Thoracic aorta (tissue), 2 donors: Measurements from ENCODE around the gene FAM184A. TPM values are rescaled to one million over a fixed set of nuclear protein-coding genes. Genes with fewer than 3 reads are reported as not detected.

Experiments
- ATAC-seq: fragments of 150-250 bp; one replicate; pipeline ENCODE4 v1.8.0; 2017; ENCODE audit warnings: low read depth; ENCODE audit not compliant: insufficient number of reproducible peaks, low FRiP score
- DNase-seq: peaks from one replicate; pipeline ENCODE4 v3.0.0-alpha.2; 2020; ENCODE audit warnings: low spot score
- H3K27ac ChIP-seq, 2 donors: fragments of 200-600 bp; sonication (generic); 1 replicate in 1 of 2; 2 replicates in 1 of 2; pipeline ENCODE4 v1.5.1; 2016; ENCODE audit warnings: mild to moderate bottlenecking in 2 of 2, moderate library complexity in 2 of 2
- H3K27me3 ChIP-seq: fragments of 200-600 bp; sonication (generic); replicated peaks from 2 replicates; pipeline ENCODE4 v1.6.0; 2016; ENCODE audit warnings: mild to moderate bottlenecking; ENCODE audit not compliant: insufficient read depth
- H3K36me3 ChIP-seq: fragments of 200-600 bp; sonication (generic); one replicate; pipeline ENCODE4 v1.5.1; 2016
- H3K4me1 ChIP-seq, 2 donors: fragments of 200-600 bp; sonication (generic); 1 replicate in 1 of 2; 2 replicates in 1 of 2; pipeline versions ENCODE4 v1.5.1 to v1.6.0; 2016; ENCODE audit warnings: low read depth in 2 of 2, mild to moderate bottlenecking in 1 of 2; ENCODE audit not compliant: control insufficient read depth in 1 of 2
- H3K4me3 ChIP-seq: fragments of 200-600 bp; sonication (generic); 2 replicates; pipeline ENCODE4 v1.5.1; 2016; ENCODE audit warnings: mild to moderate bottlenecking
- H3K9me3 ChIP-seq: fragments of 200-600 bp; sonication (generic); 2 replicates; pipeline ENCODE4 v1.5.1; 2016
- total RNA-seq, 2 donors: library from RNA; depleted of rRNA; stranded (reverse); fragments of >200 nt; gene quantifications; one replicate each; pipeline versions ENCODE4 v1.1.0 to v1.2.3, GENCODE V29; 2016
- TF ChIP-seq, protein P1 (sequence below): fragments of 200-600 bp; sonication (generic); IDR thresholded peaks from one replicate; pipeline ENCODE4 v1.5.1; 2019; ENCODE audit warnings: antibody characterized with exemption

The FAM184A gene
- total RNA-seq, 2 donors from 2014 or later: 0.54 to 7.5 TPM

DNA sequence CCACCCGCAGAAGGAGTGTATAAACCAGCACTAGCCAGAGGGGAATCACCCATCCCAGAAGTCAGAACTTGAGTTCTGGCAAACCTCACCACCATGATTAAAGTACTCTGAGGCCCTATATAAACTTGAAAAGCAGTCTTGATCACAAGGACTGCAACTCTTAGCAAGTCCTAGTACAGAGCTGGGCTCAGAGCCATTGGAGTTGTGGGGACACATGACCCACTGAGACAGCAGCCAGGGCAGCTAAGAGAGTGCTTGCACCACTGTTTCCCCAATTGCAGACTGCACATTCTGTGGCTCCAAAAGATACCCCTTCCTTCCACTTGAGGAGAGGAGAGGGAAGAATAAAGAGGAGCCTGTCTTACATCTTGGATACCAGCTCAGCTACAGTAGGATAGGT lies 138.8 kb downstream of the FAM184A start:
- Histone ChIP-seq H3K36me3 (no peaks in the 10 kb centered on the region), H3K4me1 (peaks cover 0 to 4% of the 10 kb centered on the region in 2 donors), H3K27ac (no peak overlapping the region), H3K4me3 (no peak overlapping the region), H3K9me3 (peaks cover 7% of the 10 kb centered on the region), H3K27me3 (no peaks in the 10 kb centered on the region)
- DNase-seq (no peak), ATAC-seq (no peak)
- TF ChIP-seq, protein P1, sequence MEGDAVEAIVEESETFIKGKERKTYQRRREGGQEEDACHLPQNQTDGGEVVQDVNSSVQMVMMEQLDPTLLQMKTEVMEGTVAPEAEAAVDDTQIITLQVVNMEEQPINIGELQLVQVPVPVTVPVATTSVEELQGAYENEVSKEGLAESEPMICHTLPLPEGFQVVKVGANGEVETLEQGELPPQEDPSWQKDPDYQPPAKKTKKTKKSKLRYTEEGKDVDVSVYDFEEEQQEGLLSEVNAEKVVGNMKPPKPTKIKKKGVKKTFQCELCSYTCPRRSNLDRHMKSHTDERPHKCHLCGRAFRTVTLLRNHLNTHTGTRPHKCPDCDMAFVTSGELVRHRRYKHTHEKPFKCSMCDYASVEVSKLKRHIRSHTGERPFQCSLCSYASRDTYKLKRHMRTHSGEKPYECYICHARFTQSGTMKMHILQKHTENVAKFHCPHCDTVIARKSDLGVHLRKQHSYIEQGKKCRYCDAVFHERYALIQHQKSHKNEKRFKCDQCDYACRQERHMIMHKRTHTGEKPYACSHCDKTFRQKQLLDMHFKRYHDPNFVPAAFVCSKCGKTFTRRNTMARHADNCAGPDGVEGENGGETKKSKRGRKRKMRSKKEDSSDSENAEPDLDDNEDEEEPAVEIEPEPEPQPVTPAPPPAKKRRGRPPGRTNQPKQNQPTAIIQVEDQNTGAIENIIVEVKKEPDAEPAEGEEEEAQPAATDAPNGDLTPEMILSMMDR: no peak

DNA sequence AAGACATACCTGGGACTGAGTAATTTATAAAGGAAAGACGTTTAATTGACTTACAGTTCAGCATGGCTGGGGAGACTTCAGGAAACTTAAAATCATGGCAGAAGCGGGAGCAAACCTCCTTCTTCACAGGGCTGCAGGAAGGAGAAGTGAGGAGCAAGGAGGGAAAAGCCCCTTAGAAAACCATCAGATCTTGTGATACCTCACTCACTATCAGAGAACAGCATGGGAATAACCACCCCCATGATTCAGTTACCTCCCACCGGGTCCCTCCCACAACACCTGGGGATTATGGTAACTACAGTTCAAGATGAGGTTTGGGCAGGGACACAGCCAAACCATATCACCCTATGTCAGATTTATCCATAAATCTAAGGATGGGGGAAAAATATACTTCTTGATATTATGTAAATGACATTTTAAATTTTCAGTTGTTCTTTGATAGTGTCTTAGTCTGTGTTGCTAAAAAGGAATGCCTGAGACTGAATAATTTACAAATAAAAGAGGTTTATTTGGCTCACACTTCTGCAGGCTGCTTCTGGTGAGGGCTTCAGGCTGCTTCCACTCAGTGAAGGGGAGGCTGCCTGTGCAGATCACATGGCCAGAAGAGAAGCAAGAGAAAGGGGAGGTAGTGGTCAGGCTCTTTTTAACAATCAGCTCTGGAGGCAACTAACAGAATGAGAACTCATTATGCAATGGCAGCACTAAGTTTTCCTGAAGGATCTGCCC lies 142.3 kb downstream of the FAM184A start:
- TF ChIP-seq, protein P1: no peak
- no peak for ATAC-seq

DNA sequence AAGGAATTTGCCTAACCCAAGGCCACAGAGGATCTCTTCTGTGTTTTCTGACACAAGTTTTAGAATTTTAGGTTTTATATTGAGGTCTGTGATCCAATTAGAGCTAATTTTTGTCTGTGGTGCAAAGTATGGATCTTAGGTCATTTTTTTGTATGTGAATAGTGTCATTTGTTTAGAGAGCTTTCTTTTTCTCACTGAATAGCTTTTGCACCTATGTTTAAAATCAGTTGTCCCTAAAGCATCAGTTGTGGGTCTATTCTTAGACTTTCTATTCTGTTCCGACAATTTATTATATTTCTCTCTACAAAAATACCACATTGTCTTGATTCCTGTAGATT lies 143.2 kb downstream of the FAM184A start:
- ATAC-seq (no peak), DNase-seq (no peak)
- H3K4me1 ChIP-seq: peaks cover 0 to 4% of the 10 kb centered on the region in 2 donors
- no peaks in the 10 kb centered on the region for H3K27me3 ChIP-seq
- peak overlapping the region; percentile 94 to 96 for H3K27ac ChIP-seq
- H3K36me3 ChIP-seq: no peaks in the 10 kb centered on the region
- no peaks in the 10 kb centered on the region for H3K9me3 ChIP-seq
- peak overlapping the region; percentile 93 for H3K4me3 ChIP-seq
- TF ChIP-seq, protein P1: no peak

More for the DNA sequence above, 142.3 kb downstream of the FAM184A start:
- no peak for DNase-seq
- H3K27me3 ChIP-seq: no peaks in the 10 kb centered on the region
- no peaks in the 10 kb centered on the region for H3K9me3 ChIP-seq
- H3K36me3 ChIP-seq: no peaks in the 10 kb centered on the region
- no peak overlapping the region for H3K4me3 ChIP-seq
- peaks cover 0 to 4% of the 10 kb centered on the region in 2 donors for H3K4me1 ChIP-seq
- H3K27ac ChIP-seq: no peak overlapping the region

DNA sequence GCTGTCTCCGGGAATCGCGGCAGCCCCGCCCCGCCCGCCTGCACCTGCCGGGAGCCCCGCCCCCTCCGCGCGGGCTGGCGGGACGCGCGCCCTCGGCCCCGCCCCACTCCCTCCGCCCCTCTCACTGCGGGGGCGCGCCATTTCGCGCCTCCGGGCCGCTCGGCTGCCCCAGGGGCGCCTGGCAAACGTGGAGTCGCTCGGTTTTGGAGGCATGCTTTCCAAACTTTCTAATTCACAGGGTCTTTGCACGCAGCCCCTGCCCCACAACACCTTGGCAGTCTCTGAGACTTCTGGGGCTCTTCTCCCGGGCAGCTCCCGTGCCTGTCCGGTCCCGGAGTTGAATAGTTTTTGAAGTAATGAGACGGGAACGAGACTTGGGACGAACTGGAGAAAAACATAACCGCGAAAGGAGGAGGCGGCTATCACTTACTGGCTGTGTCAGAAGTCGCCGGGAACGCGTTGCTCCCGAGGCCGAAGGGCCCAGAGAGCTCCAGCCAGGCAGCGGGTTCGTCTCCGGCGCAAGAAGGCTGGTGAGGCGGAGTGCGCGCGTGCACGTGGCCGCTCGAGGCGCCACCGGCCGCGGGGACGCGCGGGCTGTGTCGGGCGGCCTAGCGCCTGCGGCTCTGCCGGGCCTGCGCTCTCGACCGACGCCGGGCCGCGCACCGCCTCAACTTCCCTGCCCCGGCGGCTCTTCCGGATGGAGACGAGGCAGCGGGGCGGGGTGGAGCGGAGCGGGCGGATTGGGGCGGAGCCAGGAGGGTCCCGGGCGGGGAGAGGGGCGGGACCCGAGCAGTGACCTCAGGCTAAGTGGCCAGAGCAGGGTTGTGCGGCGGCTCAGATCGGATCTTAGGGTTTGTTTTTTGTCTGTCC lies 143.8 kb downstream of the FAM184A start, which contains the start of gene MCM9:
TSS of gene MCM9 (minus strand) at position 699 of the 870 bp plus-strand sequence. CDS start 3,436 bp downstream, outside the sequence.
- H3K27ac ChIP-seq: peak within 1 kb of the TSS; percentile 94 to 96
- H3K4me3 ChIP-seq: peak within 1 kb of the TSS; percentile 93
- DNase-seq (peak; percentile 55), ATAC-seq (peak; percentile 93)
- peaks cover 0 to 4% of the 10 kb centered on the region in 2 donors for H3K4me1 ChIP-seq
- no peaks in the 10 kb centered on the region for H3K36me3 ChIP-seq
- H3K27me3 ChIP-seq: no peaks in the 10 kb centered on the region
- TF ChIP-seq, protein P1: no peak
- H3K9me3 ChIP-seq: no peaks in the 10 kb centered on the region

DNA sequence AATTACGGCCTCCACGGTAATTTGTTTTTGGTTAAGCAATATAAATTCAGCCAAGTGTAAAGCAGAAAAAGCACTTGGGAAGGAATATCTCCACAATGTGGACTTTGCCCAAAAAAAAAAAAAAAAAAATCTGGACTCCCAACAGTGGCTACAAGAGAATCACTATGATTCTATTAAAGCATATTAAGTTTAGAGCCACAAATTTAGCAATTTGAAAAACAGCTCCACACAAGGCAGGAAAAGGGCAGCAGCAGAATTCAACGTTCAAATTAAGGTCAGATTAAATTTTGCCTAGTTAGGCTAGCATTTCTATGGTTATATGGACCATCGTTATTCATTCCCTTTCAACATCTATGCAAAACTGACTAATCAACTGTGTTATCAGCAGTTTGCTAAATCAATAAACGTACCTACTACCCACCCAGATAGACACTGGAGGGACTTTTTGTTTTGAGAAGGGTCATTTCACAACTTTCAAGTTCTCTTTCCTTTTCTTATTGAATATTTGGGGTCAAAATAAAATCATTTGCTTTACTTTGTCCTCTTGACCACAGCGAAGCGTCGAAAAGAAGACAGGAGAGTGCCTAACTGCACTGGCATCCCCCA lies 144.5 kb downstream of the FAM184A start:
- TF ChIP-seq, protein P1: no peak
- H3K36me3 ChIP-seq: no peaks in the 10 kb centered on the region
- H3K27ac ChIP-seq: peak overlapping the region in 1 of 2 donors; percentile 94
- H3K9me3 ChIP-seq: no peaks in the 10 kb centered on the region
- no peak for DNase-seq
- H3K27me3 ChIP-seq: no peaks in the 10 kb centered on the region
- peaks cover 0 to 4% of the 10 kb centered on the region in 2 donors for H3K4me1 ChIP-seq
- ATAC-seq: no peak
- peak overlapping the region; percentile 93 for H3K4me3 ChIP-seq
